ENCODE results near the gene EPB41L3. TPM values are rescaled to one million over a fixed set of nuclear protein-coding genes. Genes with fewer than 3 reads are reported as not detected.
A peak's percentile ranks its signal among the peaks of the same experiment; 100 is the strongest.

The EPB41L3 gene
- total and polyA plus RNA-seq, 2 experiments from 2014 or later, result 8.0 to 11.7 TPM

DNA sequence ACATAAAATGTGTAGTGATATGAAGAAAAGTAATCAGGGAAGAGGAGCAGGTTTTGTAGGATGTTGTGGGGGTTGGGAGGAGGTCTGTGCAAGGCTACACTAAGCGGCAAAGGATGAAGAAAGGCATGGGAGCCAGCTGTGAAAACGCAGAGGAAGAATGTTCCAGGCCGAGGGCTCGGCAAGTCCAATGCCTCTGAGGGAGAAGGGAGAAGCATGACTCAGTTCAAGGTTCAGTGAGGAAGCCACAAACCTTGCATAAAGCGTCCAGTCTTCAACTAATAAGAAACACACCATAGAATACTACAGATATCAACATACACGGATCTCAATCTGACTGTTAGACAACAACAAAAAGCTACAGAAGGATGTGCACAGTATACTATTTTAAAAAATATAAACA is 16.2 kb downstream of the EPB41L3 start:
- no peaks in the 10 kb centered on the region for H3F3A ChIP-seq (replicated peaks; ENCODE audit: low read depth)
- no peak overlapping the region for H3K4me3 ChIP-seq
- no peaks in the 10 kb centered on the region for H3K27me3 ChIP-seq (ENCODE audit: insufficient read depth)
- peaks cover 4% of the 10 kb centered on the region for H3K27me3 Mint-ChIP-seq (ENCODE audit: insufficient read depth, low read depth, poor library complexity)
- ATAC-seq (peak; percentile 63), DNase-seq (ENCODE audit: low spot score) (no peak)
- no peak for TF ChIP-seq JUNB (IDR thresholded peaks at IDR 0.05; ENCODE audit: unreplicated experiment)
- no peak for TF ChIP-seq ZNF331 (CRISPR knock-in tag; IDR thresholded peaks at IDR 0.05; ENCODE audit: low read depth)
- TF ChIP-seq NANOG (IDR thresholded peaks at IDR 0.05; ENCODE audit: borderline replicate concordance), result no peak
- no peak for TF ChIP-seq ZNF462 (CRISPR knock-in tag; IDR thresholded peaks at IDR 0.05)
- no peak for TF ChIP-seq STAT1 (IDR thresholded peaks at IDR 0.05; ENCODE audit: unreplicated experiment)
- TF ChIP-seq, protein P1, sequence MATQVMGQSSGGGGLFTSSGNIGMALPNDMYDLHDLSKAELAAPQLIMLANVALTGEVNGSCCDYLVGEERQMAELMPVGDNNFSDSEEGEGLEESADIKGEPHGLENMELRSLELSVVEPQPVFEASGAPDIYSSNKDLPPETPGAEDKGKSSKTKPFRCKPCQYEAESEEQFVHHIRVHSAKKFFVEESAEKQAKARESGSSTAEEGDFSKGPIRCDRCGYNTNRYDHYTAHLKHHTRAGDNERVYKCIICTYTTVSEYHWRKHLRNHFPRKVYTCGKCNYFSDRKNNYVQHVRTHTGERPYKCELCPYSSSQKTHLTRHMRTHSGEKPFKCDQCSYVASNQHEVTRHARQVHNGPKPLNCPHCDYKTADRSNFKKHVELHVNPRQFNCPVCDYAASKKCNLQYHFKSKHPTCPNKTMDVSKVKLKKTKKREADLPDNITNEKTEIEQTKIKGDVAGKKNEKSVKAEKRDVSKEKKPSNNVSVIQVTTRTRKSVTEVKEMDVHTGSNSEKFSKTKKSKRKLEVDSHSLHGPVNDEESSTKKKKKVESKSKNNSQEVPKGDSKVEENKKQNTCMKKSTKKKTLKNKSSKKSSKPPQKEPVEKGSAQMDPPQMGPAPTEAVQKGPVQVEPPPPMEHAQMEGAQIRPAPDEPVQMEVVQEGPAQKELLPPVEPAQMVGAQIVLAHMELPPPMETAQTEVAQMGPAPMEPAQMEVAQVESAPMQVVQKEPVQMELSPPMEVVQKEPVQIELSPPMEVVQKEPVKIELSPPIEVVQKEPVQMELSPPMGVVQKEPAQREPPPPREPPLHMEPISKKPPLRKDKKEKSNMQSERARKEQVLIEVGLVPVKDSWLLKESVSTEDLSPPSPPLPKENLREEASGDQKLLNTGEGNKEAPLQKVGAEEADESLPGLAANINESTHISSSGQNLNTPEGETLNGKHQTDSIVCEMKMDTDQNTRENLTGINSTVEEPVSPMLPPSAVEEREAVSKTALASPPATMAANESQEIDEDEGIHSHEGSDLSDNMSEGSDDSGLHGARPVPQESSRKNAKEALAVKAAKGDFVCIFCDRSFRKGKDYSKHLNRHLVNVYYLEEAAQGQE (IDR thresholded peaks at IDR 0.05; ENCODE audit: unreplicated experiment), result no peak
- TF ChIP-seq ZNF114 (CRISPR knock-in tag; IDR thresholded peaks at IDR 0.05), result no peak
- TF ChIP-seq EZH2phosphoT487 (IDR thresholded peaks at IDR 0.05; ENCODE audit: unreplicated experiment), result no peak
- TF ChIP-seq, protein P2, sequence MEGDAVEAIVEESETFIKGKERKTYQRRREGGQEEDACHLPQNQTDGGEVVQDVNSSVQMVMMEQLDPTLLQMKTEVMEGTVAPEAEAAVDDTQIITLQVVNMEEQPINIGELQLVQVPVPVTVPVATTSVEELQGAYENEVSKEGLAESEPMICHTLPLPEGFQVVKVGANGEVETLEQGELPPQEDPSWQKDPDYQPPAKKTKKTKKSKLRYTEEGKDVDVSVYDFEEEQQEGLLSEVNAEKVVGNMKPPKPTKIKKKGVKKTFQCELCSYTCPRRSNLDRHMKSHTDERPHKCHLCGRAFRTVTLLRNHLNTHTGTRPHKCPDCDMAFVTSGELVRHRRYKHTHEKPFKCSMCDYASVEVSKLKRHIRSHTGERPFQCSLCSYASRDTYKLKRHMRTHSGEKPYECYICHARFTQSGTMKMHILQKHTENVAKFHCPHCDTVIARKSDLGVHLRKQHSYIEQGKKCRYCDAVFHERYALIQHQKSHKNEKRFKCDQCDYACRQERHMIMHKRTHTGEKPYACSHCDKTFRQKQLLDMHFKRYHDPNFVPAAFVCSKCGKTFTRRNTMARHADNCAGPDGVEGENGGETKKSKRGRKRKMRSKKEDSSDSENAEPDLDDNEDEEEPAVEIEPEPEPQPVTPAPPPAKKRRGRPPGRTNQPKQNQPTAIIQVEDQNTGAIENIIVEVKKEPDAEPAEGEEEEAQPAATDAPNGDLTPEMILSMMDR (conservative IDR thresholded peaks at IDR 0.05; ENCODE audit: low read depth in 2 of 2), result no peak
- TF ChIP-seq, protein P3, sequence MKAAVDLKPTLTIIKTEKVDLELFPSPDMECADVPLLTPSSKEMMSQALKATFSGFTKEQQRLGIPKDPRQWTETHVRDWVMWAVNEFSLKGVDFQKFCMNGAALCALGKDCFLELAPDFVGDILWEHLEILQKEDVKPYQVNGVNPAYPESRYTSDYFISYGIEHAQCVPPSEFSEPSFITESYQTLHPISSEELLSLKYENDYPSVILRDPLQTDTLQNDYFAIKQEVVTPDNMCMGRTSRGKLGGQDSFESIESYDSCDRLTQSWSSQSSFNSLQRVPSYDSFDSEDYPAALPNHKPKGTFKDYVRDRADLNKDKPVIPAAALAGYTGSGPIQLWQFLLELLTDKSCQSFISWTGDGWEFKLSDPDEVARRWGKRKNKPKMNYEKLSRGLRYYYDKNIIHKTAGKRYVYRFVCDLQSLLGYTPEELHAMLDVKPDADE (IDR thresholded peaks at IDR 0.05), result no peak
- no peaks in the 10 kb centered on the region for H3K36me3 ChIP-seq (ENCODE audit: insufficient read depth)
- H3K4me3 Mint-ChIP-seq, result no peak overlapping the region
- no peak overlapping the region for H3K4me2 ChIP-seq
- no peak overlapping the region for H2AFZ ChIP-seq
- no peak overlapping the region for H3K27ac ChIP-seq (ENCODE audit: low read depth)
- H3K9me3 Mint-ChIP-seq, result no peaks in the 10 kb centered on the region; the same call in 2 of the 3 replicates
- no peak overlapping the region for H3K27ac Mint-ChIP-seq
- no peaks in the 10 kb centered on the region for H4K20me1 ChIP-seq (replicated peaks; ENCODE audit: insufficient read depth)
- H3K4me1 Mint-ChIP-seq, result peaks cover 12% of the 10 kb centered on the region
- H3K36me3 Mint-ChIP-seq (ENCODE audit: low read depth), result no peaks in the 10 kb centered on the region
- no peaks in the 10 kb centered on the region for H3K79me2 ChIP-seq (replicated peaks; ENCODE audit: insufficient read depth)
- no peaks in the 10 kb centered on the region for H3K9me2 ChIP-seq (ENCODE audit: insufficient read depth)
- H3K4me1 ChIP-seq (ENCODE audit: insufficient read depth), result no peaks in the 10 kb centered on the region
